Vagina (tissue), 2 donors: Measurements from ENCODE around the gene RHOU. TPM values are rescaled to one million over a fixed set of nuclear protein-coding genes. Genes with fewer than 3 reads are reported as not detected.

ENCODE experiments used
- DNase-seq, 2 donors: peaks; one replicate each; pipeline ENCODE4 v3.0.0-alpha.2; 2017; ENCODE audit errors: extremely low spot score in 2 of 2
- H3K27ac ChIP-seq: fragments of 200-600 bp; sonication (generic); one replicate; pipeline ENCODE4 v1.5.1; 2019
- H3K27me3 ChIP-seq: fragments of 200-600 bp; sonication (generic); one replicate; pipeline ENCODE4 v1.5.1; 2019
- H3K36me3 ChIP-seq, 2 donors: fragments of 200-600 bp; sonication (generic); one replicate each; pipeline ENCODE4 v1.5.1; 2017 to 2019
- H3K4me1 ChIP-seq: fragments of 200-600 bp; sonication (generic); one replicate; pipeline ENCODE4 v1.5.1; 2019
- H3K4me3 ChIP-seq, 2 donors: fragments of 200-600 bp; sonication (generic); 1 replicate in 1 of 2; 2 replicates in 1 of 2; pipeline ENCODE4 v1.5.1; 2016 to 2019
- H3K9me3 ChIP-seq: fragments of 200-600 bp; sonication (generic); one replicate; pipeline ENCODE4 v1.5.1; 2019
- CTCF ChIP-seq, 3 experiments: fragments of 450-650 bp in 2 of 3; fragments of 200-600 bp in 1 of 3; sonication (generic) in 1 of 3; IDR thresholded peaks; one replicate each; pipeline ENCODE4 v1.5.1; 2017 to 2019; ENCODE audit warnings: antibody characterized with exemption in 3 of 3, mild to moderate bottlenecking in 2 of 3, moderate library complexity in 2 of 3
- POLR2A ChIP-seq, 2 donors: fragments of 450-650 bp; IDR thresholded peaks; one replicate each; pipeline ENCODE4 v1.6.1; 2017; ENCODE audit warnings: antibody characterized with exemption in 2 of 2, mild to moderate bottlenecking in 2 of 2, moderate library complexity in 2 of 2
- POLR2AphosphoS5 ChIP-seq, 2 donors: sonication (generic); formaldehyde crosslinking; IDR thresholded peaks; one replicate each; pipeline ENCODE4 v1.9.0; 2017; ENCODE audit warnings: antibody characterized with exemption in 2 of 2, mild to moderate bottlenecking in 2 of 2, low read depth in 1 of 2; ENCODE audit not compliant: insufficient read depth in 1 of 2
- intact Hi-C: fragments of 100-400 bp; cut with DNase I; formaldehyde crosslinking; loops from one replicate; pipeline ENCODE4 v1.15.1; 2023
- total RNA-seq: library from RNA; depleted of rRNA; stranded (reverse); fragments of >200 nt; gene quantifications from one replicate; pipeline ENCODE4 v1.2.3, GENCODE V29; 2016

RHOU gene
- total RNA-seq, 1 donor from 2014 or later = 10.8 TPM

- TF ChIP-seq CTCF (IDR thresholded peaks at IDR 0.05) = no peak
- TF ChIP-seq POLR2A (IDR thresholded peaks at IDR 0.05) = no peak
- no peak for TF ChIP-seq POLR2AphosphoS5 (IDR thresholded peaks at IDR 0.05; ENCODE audit: insufficient read depth in 1 of 2, low read depth in 1 of 2)
- Histone ChIP-seq H3K4me1 (no peaks in the 10 kb centered on the region), H3K36me3 (no peaks in the 10 kb centered on the region), H3K27ac (no peak overlapping the region), H3K27me3 (no peaks in the 10 kb centered on the region), H3K9me3 (no peaks in the 10 kb centered on the region), H3K4me3 (no peak overlapping the region)
- intact Hi-C loops = no loop called here
- no peak for DNase-seq
These were observed 42.7 kb downstream of the RHOU start for GRCh38 chr1:228778026-228778425.

GRCh38 chr1:228778466-228778865 lies 43.2 kb downstream of the RHOU start:
- TF ChIP-seq POLR2A (IDR thresholded peaks at IDR 0.05) (no peak), CTCF (IDR thresholded peaks at IDR 0.05) (no peak), POLR2AphosphoS5 (IDR thresholded peaks at IDR 0.05; ENCODE audit: insufficient read depth in 1 of 2, low read depth in 1 of 2) (no peak)
- intact Hi-C loops = no loop called here

GRCh38 chr1:228778961-228779360 lies 43.7 kb downstream of the RHOU start:
- Histone ChIP-seq H3K27ac (no peak overlapping the region), H3K9me3 (no peaks in the 10 kb centered on the region), H3K36me3 (no peaks in the 10 kb centered on the region), H3K4me1 (no peaks in the 10 kb centered on the region), H3K27me3 (no peaks in the 10 kb centered on the region), H3K4me3 (no peak overlapping the region)
- intact Hi-C loops = no loop called here
- TF ChIP-seq POLR2AphosphoS5 (IDR thresholded peaks at IDR 0.05; ENCODE audit: insufficient read depth in 1 of 2, low read depth in 1 of 2) (no peak), POLR2A (IDR thresholded peaks at IDR 0.05) (no peak), CTCF (IDR thresholded peaks at IDR 0.05) (no peak)
- no peak for DNase-seq

More at GRCh38 chr1:228778466-228778865, 43.2 kb downstream of the RHOU start:
- H3K36me3 ChIP-seq = no peaks in the 10 kb centered on the region
- H3K27ac ChIP-seq = no peak overlapping the region
- H3K4me3 ChIP-seq = no peak overlapping the region
- H3K27me3 ChIP-seq = no peaks in the 10 kb centered on the region
- H3K4me1 ChIP-seq = no peaks in the 10 kb centered on the region
- H3K9me3 ChIP-seq = no peaks in the 10 kb centered on the region
- no peak for DNase-seq

- Histone ChIP-seq H3K36me3 (no peaks in the 10 kb centered on the region), H3K9me3 (no peaks in the 10 kb centered on the region), H3K27ac (no peak overlapping the region), H3K27me3 (no peaks in the 10 kb centered on the region), H3K4me1 (no peaks in the 10 kb centered on the region), H3K4me3 (no peak overlapping the region)
- TF ChIP-seq CTCF (IDR thresholded peaks at IDR 0.05) (no peak), POLR2A (IDR thresholded peaks at IDR 0.05) (no peak), POLR2AphosphoS5 (IDR thresholded peaks at IDR 0.05; ENCODE audit: insufficient read depth in 1 of 2, low read depth in 1 of 2) (no peak)
- intact Hi-C loops = no loop called here
- DNase-seq = no peak
These were observed 46.0 kb downstream of the RHOU start for GRCh38 chr1:228781161-228781808.

GRCh38 chr1:228781809-228782661 lies 46.8 kb downstream of the RHOU start:
- H3K27me3 ChIP-seq = no peaks in the 10 kb centered on the region
- no peak overlapping the region for H3K27ac ChIP-seq
- no peak overlapping the region for H3K4me3 ChIP-seq
- H3K4me1 ChIP-seq = no peaks in the 10 kb centered on the region
- no peak for DNase-seq
- H3K9me3 ChIP-seq = no peaks in the 10 kb centered on the region
- no peak for TF ChIP-seq POLR2AphosphoS5 (IDR thresholded peaks at IDR 0.05; ENCODE audit: insufficient read depth in 1 of 2, low read depth in 1 of 2)
- no peak for TF ChIP-seq CTCF (IDR thresholded peaks at IDR 0.05)
- TF ChIP-seq POLR2A (IDR thresholded peaks at IDR 0.05) = no peak
- H3K36me3 ChIP-seq = no peaks in the 10 kb centered on the region
- intact Hi-C loops = no loop called here
